K562 (cell line): ENCODE measurements around the gene TMSB4X.

Source experiments
- ATF4 ChIP-seq: fragments of 450-650 bp; formaldehyde crosslinking; IDR thresholded peaks from 2 replicates; pipeline ENCODE4 v1.4.0; 2022; ENCODE audit warnings: mild to moderate bottlenecking, moderate library complexity
- ILK ChIP-seq: fragments of 450-650 bp; IDR thresholded peaks from 2 replicates; pipeline ENCODE4 v1.6.1; 2016; ENCODE audit warnings: missing genetic modification characterization, low read depth, mild to moderate bottlenecking, missing compliant biosample characterization, moderate library complexity, borderline replicate concordance
- MAX ChIP-seq: sonication (generic); formaldehyde crosslinking; IDR thresholded peaks from 2 replicates; pipeline ENCODE4 v1.9.0; 2022; ENCODE audit warnings: mild to moderate bottlenecking, missing genetic modification reagents
- PML ChIP-seq: IDR thresholded peaks from 2 replicates; pipeline ENCODE4 v1.6.1; 2012; ENCODE audit warnings: low read length, inconsistent platforms
- POLR2AphosphoS5 ChIP-seq: IDR thresholded peaks from 2 replicates; pipeline ENCODE4 v1.6.1; 2011; ENCODE audit warnings: mild to moderate bottlenecking, low read depth, low read length, moderate library complexity; ENCODE audit not compliant: control insufficient read depth, insufficient read depth
- ZBTB1 ChIP-seq: sonication (generic); formaldehyde crosslinking; IDR thresholded peaks from 2 replicates; pipeline ENCODE4 v1.8.1; 2023; ENCODE audit warnings: missing genetic modification reagents, low read depth, mild to moderate bottlenecking, borderline replicate concordance
- ZNF12 ChIP-seq: sonication (generic); formaldehyde crosslinking; IDR thresholded peaks from 2 replicates; pipeline ENCODE4 v1.4.0; 2020; ENCODE audit warnings: mild to moderate bottlenecking, missing genetic modification reagents
- ZNF174 ChIP-seq: fragments of 250-450 bp; sonication (Bioruptor Pico); IDR thresholded peaks from 2 replicates; pipeline ENCODE4 v1.4.0; 2020; ENCODE audit warnings: mild to moderate bottlenecking
- ZNF282 ChIP-seq: sonication (generic); formaldehyde crosslinking; IDR thresholded peaks from 2 replicates; pipeline ENCODE4 v1.8.1; 2023; ENCODE audit warnings: missing genetic modification reagents
- TF ChIP-seq, protein P1 (sequence below), 3 experiments: IDR thresholded peaks in 2 of 3; conservative IDR thresholded peaks in 1 of 3; 2 replicates each; pipeline ENCODE4 v1.5.1; 2011 to 2012; ENCODE audit warnings: low read length in 3 of 3, mild to moderate bottlenecking in 3 of 3, control low read depth in 2 of 3, improper control_type of control experiment in 1 of 3, inconsistent platforms in 1 of 3, low read depth in 1 of 3, mixed read lengths in 1 of 3, moderate library complexity in 1 of 3; ENCODE audit not compliant: insufficient read depth in 2 of 3
- TF ChIP-seq, protein P2 (sequence below): conservative IDR thresholded peaks from 2 replicates; pipeline ENCODE4 v1.6.1; 2011; ENCODE audit warnings: low read depth, mild to moderate bottlenecking, low read length; ENCODE audit not compliant: control insufficient read depth

DNA sequence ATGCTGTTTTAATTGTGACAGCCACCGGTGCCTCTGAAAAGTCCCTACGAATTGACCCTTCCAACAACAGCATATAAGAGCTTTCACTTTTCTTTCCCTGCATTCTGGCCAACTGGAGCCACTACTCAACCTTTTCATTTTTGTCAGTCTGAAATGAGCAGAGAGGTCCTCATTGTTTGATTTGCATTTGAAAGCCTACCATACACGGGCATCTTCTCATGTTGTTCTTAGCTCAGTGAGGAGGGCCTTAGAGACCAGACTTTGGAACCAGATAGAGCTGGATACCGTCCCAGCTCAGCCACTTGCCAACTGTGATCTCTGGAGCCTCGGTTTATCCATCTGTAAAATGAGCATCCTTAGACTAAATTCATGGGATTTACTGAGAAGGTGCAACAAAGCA is 16.9 kb upstream of the TMSB4X start:
- TF ChIP-seq ZNF12 (CRISPR knock-in tag): no peak
- TF ChIP-seq MAX (CRISPR knock-in tag): no peak
- TF ChIP-seq ZNF282 (CRISPR knock-in tag): no peak
- TF ChIP-seq, protein P1, sequence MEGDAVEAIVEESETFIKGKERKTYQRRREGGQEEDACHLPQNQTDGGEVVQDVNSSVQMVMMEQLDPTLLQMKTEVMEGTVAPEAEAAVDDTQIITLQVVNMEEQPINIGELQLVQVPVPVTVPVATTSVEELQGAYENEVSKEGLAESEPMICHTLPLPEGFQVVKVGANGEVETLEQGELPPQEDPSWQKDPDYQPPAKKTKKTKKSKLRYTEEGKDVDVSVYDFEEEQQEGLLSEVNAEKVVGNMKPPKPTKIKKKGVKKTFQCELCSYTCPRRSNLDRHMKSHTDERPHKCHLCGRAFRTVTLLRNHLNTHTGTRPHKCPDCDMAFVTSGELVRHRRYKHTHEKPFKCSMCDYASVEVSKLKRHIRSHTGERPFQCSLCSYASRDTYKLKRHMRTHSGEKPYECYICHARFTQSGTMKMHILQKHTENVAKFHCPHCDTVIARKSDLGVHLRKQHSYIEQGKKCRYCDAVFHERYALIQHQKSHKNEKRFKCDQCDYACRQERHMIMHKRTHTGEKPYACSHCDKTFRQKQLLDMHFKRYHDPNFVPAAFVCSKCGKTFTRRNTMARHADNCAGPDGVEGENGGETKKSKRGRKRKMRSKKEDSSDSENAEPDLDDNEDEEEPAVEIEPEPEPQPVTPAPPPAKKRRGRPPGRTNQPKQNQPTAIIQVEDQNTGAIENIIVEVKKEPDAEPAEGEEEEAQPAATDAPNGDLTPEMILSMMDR (IDR thresholded peaks at IDR 0.05 in 2 of 3, conservative IDR thresholded peaks at IDR 0.05 in 1 of 3; ENCODE audit: insufficient read depth in 2 of 3, low read depth in 1 of 3, low read length in 3 of 3): no peak
- TF ChIP-seq ZBTB1 (CRISPR knock-in tag): no peak
- no peak for TF ChIP-seq POLR2AphosphoS5
- TF ChIP-seq, protein P2, sequence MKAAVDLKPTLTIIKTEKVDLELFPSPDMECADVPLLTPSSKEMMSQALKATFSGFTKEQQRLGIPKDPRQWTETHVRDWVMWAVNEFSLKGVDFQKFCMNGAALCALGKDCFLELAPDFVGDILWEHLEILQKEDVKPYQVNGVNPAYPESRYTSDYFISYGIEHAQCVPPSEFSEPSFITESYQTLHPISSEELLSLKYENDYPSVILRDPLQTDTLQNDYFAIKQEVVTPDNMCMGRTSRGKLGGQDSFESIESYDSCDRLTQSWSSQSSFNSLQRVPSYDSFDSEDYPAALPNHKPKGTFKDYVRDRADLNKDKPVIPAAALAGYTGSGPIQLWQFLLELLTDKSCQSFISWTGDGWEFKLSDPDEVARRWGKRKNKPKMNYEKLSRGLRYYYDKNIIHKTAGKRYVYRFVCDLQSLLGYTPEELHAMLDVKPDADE: no peak
- no peak for TF ChIP-seq ILK (tag)
- TF ChIP-seq ZNF174 (CRISPR knock-in tag): no peak
- no peak for TF ChIP-seq ATF4 (CRISPR knock-in tag)
- TF ChIP-seq PML: no peak
